Esophagus squamous epithelium (tissue), 4 donors: ENCODE measurements around the gene TRAP1.

ENCODE experiments used
- CTCF ChIP-seq, 6 experiments: fragments of 450-650 bp in 4 of 6; fragments of 200-600 bp in 2 of 6; sonication (generic) in 2 of 6; IDR thresholded peaks; one replicate each; pipeline ENCODE4 v1.5.1; 2016 to 2019; ENCODE audit warnings: antibody characterized with exemption in 6 of 6, mild to moderate bottlenecking in 4 of 6, moderate library complexity in 4 of 6
- POLR2A ChIP-seq, 4 donors: fragments of 450-650 bp; IDR thresholded peaks; one replicate each; pipeline ENCODE4 v1.6.1; 2017; ENCODE audit warnings: antibody characterized with exemption in 4 of 4, mild to moderate bottlenecking in 4 of 4, moderate library complexity in 3 of 4

GRCh38 chr16:3671424-3671823 lies 45.9 kb downstream of the TRAP1 start:
- TF ChIP-seq CTCF (IDR thresholded peaks at IDR 0.05) (no peak), POLR2A (IDR thresholded peaks at IDR 0.05) (no peak)
